ENCODE results near the gene TRAF3IP3.

The TRAF3IP3 gene, protein sequence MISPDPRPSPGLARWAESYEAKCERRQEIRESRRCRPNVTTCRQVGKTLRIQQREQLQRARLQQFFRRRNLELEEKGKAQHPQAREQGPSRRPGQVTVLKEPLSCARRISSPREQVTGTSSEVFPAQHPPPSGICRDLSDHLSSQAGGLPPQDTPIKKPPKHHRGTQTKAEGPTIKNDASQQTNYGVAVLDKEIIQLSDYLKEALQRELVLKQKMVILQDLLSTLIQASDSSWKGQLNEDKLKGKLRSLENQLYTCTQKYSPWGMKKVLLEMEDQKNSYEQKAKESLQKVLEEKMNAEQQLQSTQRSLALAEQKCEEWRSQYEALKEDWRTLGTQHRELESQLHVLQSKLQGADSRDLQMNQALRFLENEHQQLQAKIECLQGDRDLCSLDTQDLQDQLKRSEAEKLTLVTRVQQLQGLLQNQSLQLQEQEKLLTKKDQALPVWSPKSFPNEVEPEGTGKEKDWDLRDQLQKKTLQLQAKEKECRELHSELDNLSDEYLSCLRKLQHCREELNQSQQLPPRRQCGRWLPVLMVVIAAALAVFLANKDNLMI

DNA sequence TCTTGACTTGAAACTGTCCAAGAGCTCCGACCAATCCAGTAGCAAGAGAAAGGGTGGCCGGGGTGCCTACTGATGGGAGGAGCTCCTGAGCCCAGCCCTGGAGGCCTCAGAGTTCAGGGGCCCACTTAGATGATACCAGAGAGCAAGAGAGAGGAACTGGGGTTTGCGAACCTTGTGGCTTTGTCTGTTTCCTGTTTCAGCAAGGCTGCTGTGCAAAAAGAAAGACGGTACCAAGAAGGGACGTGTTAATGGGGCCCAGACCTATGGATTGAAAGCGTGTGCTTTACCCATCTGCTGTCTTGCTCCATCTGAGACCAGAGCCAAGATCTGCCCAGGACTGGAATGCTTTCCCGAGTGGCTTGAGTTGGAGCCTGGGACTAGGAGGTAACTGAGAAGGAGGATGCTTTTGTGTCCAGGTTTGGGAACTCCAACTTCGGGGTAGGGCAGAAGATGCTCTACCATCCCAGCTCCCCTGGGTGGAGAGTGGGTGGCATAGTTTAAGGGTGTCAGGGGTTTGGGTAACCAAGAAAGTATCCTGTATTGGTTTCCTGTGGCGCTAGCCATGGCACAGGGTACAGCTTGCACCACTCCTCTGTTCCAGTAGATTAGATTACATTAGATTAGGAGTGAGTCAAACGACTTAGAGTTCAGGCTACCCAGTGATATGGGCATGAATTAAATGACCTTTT lies at the start of gene TRAF3IP3:
Gene TRAF3IP3, plus strand, starts transcription at position 128 of the 689 bp plus-strand sequence. CDS start 3,987 bp downstream, outside the sequence.
- Histone ChIP-seq H3K4me1 (peaks cover 49 to 88% (median 76%) of the 10 kb centered on the region in 10 experiments), H3K9ac (peak within 1 kb of the TSS; percentile 32 to 85 (median 70)), H3K4me3 (peak within 1 kb of the TSS; percentile 28 to 77 (median 59); a peak in 19 of 20 replicates), H3K36me3 (peaks cover 0 to 30% (median 21%) of the 10 kb centered on the region in 11 experiments; a peak in 17 of 22 replicates), H3K27me3 (no peaks in the 10 kb centered on the region), H4K20me1 (0 out of 22 replicates have a peak, but pooled peaks cover 0 to 11% (median 0%) of the 10 kb centered on the region in 11 experiments), H3K4me2 (peak within 1 kb of the TSS; percentile 80 to 99 (median 95)), H3K9me3 (replicated peaks in 1 of 11) (no peaks in the 10 kb centered on the region), H3K27ac (peak within 1 kb of the TSS; percentile 50 to 94 (median 86))
- TF ChIP-seq Cebpa-rat (IDR thresholded peaks at IDR 0.05), result peak in 7 of 11 experiments; percentile 8 to 79 (median 52); a peak in 7 of 22 replicates

DNA sequence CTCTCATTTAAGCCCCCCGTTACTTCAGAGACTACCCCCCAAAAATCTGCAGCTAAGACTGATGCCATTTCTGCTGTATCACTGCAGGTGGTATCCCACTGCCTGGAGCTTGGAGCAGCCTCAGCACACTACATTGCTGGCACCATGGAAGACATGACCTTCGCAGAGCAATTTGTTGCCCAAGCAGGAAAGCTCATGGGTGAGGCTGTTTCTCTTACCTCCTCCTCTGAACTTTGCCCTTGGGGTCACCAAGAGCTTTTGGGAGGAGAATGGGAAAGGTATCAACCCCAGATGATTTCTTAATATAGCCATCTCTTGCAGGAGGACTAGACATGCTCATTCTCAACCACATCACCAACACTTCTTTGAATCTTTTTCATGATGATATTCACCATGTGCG lies 49.2 kb upstream of the TRAF3IP3 start:
- no peaks in the 10 kb centered on the region for H3K27me3 ChIP-seq
- H4K20me1 ChIP-seq, result no peaks in the 10 kb centered on the region
- H3K4me3 ChIP-seq, result no peak overlapping the region
- H3K9ac ChIP-seq, result no peak overlapping the region
- H3K36me3 ChIP-seq, result peaks cover 0 to 35% (median 5%) of the 10 kb centered on the region in 11 experiments; a peak in 9 of 22 replicates
- peaks cover 0 to 2% (median 0%) of the 10 kb centered on the region in 11 experiments; a peak in 1 of 22 replicates for H3K9me3 ChIP-seq (replicated peaks in 1 of 11)
- no peak overlapping the region for H3K4me2 ChIP-seq
- no peak overlapping the region for H3K27ac ChIP-seq
- no peak for TF ChIP-seq Cebpa-rat (IDR thresholded peaks at IDR 0.05)
- peaks cover 0 to 42% (median 4%) of the 10 kb centered on the region in 10 experiments; a peak in 10 of 20 replicates for H3K4me1 ChIP-seq

DNA sequence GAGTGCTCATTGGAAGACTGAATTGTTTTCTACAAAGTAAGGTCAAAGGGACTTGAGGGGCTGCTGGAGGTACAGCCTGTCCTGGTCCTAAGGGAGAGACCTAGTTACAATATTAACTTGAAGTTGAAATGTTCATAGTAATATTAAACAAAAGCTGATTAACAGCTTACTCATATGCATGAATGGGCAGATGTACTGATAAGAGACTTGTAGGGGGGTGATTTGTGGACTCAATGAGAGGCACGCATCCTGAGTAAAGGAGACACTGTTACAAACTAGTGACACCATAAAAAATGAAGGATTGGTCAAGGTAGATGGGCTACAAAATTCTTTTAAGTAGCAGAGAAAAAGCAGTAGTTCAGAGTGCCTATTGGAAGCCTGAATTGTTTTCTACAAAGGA lies 48.5 kb upstream of the TRAF3IP3 start:
- Histone ChIP-seq H3K4me3 (no peak overlapping the region), H3K9ac (no peak overlapping the region), H3K27me3 (no peaks in the 10 kb centered on the region), H4K20me1 (no peaks in the 10 kb centered on the region), H3K4me1 (peaks cover 0 to 35% (median 4%) of the 10 kb centered on the region in 10 experiments; a peak in 10 of 20 replicates), H3K4me2 (no peak overlapping the region), H3K36me3 (peaks cover 0 to 35% (median 5%) of the 10 kb centered on the region in 11 experiments; a peak in 9 of 22 replicates), H3K27ac (no peak overlapping the region), H3K9me3 (replicated peaks in 1 of 11) (no peaks in the 10 kb centered on the region)
- TF ChIP-seq Cebpa-rat (IDR thresholded peaks at IDR 0.05), result no peak

DNA sequence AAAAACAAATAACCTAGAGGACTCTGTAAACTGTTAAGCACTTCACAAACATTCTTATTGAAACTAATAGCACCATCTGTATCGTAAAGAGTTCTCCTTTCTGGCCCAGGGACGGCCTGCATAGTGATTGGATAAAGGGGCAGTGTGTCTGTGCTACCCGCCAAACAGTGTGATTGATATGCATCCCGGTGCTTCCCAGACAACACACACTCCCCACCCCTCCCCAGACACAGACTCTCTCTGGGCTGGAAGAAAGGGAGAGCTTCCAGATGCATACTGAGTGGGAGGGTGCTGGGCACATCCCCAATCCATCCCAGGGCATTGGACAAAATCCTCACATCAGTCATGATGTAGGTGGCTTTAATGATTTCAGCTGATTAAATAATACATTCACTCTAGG lies 47.6 kb upstream of the TRAF3IP3 start:
- TF ChIP-seq Cebpa-rat (IDR thresholded peaks at IDR 0.05), result no peak
- Histone ChIP-seq H4K20me1 (no peaks in the 10 kb centered on the region), H3K9me3 (replicated peaks in 1 of 11) (no peaks in the 10 kb centered on the region)

DNA sequence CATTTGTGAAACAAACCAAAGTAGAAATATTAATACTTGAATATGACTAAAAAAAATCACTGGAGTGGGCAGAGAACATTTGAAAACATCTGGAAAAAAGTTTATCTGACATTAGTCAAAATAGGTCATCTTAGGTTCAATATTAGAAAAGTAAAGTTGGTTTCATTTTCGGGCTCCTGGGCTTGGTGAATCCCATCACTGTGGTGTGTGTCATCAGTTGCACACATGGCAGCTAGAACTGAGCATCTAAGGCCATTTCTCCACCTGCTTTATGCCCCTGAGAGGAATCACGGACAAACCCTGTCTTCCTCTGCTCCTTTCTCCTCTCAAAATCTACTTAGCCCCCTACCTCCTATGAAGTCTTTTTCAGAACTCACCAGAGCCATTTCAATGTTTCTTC lies 45.8 kb upstream of the TRAF3IP3 start:
- peaks cover 0 to 35% (median 5%) of the 10 kb centered on the region in 11 experiments; a peak in 9 of 22 replicates for H3K36me3 ChIP-seq
- no peak overlapping the region for H3K9ac ChIP-seq
- no peak overlapping the region for H3K4me3 ChIP-seq
- H3K27me3 ChIP-seq, result no peaks in the 10 kb centered on the region
- H3K4me2 ChIP-seq, result no peak overlapping the region
- H3K9me3 ChIP-seq (replicated peaks in 1 of 11), result no peaks in the 10 kb centered on the region
- H3K4me1 ChIP-seq, result peaks cover 0 to 10% (median 0%) of the 10 kb centered on the region in 10 experiments; a peak in 4 of 20 replicates
- no peak for TF ChIP-seq Cebpa-rat (IDR thresholded peaks at IDR 0.05)
- no peak overlapping the region for H3K27ac ChIP-seq
- H4K20me1 ChIP-seq, result no peaks in the 10 kb centered on the region

More for the DNA sequence above, 47.6 kb upstream of the TRAF3IP3 start:
- peaks cover 0 to 35% (median 5%) of the 10 kb centered on the region in 11 experiments; a peak in 9 of 22 replicates for H3K36me3 ChIP-seq
- H3K4me1 ChIP-seq, result peaks cover 0 to 25% (median 4%) of the 10 kb centered on the region in 10 experiments; a peak in 10 of 20 replicates
- no peak overlapping the region for H3K4me3 ChIP-seq
- no peaks in the 10 kb centered on the region for H3K27me3 ChIP-seq
- no peak overlapping the region for H3K27ac ChIP-seq
- H3K4me2 ChIP-seq, result no peak overlapping the region
- H3K9ac ChIP-seq, result no peak overlapping the region

DNA sequence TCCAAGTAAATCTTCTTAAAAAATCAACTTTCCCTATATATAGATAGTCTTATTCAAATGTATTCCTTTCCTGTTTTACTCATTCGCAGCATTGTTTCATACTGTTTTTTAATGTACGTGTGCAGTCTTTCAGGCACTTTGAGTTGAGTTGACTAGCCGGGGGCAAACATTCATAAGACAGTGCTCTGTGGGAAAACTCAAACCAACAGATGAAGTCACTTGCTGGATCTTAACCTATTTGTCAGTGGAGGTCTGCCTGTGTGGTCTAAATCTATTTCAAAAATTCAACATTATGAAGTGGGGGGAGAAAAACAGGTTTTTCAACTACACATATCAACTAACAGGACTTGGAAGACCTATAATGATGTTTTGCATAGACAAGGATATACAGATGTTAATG lies 45.0 kb upstream of the TRAF3IP3 start:
- Histone ChIP-seq H3K9ac (no peak overlapping the region), H3K4me3 (no peak overlapping the region), H3K4me1 (peaks cover 0 to 11% (median 0%) of the 10 kb centered on the region in 10 experiments; a peak in 5 of 20 replicates), H3K4me2 (no peak overlapping the region), H3K36me3 (peaks cover 0 to 30% (median 5%) of the 10 kb centered on the region in 11 experiments; a peak in 9 of 22 replicates), H3K27ac (no peak overlapping the region), H3K9me3 (replicated peaks in 1 of 11) (no peaks in the 10 kb centered on the region), H4K20me1 (no peaks in the 10 kb centered on the region), H3K27me3 (no peaks in the 10 kb centered on the region)
- TF ChIP-seq Cebpa-rat (IDR thresholded peaks at IDR 0.05), result no peak

DNA sequence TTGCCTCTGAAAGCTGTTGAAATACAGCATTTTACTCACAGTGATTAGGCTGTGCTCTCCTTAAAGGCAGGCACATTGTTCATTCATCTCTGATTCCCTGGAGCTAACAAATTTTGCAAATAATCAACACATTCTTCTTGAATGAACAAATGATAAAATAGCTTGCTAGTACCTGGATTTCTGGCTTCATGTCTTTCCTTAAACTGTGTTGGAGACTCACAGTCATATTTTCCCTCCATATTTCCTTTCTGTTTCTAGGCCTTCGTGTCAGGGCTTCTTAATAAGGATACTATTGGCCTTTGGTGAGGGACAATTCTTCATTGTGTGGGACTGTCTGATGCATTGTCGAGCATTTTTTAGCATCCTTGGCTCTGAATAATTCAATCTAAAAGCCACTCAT lies 41.5 kb upstream of the TRAF3IP3 start:
- no peak overlapping the region for H3K9ac ChIP-seq
- H3K4me3 ChIP-seq, result no peak overlapping the region
- no peak overlapping the region for H3K27ac ChIP-seq
- H3K27me3 ChIP-seq, result no peaks in the 10 kb centered on the region
- H3K4me2 ChIP-seq, result no peak overlapping the region
- peaks cover 0 to 30% (median 0%) of the 10 kb centered on the region in 10 experiments; a peak in 5 of 20 replicates for H3K4me1 ChIP-seq
- H3K36me3 ChIP-seq, result 0 out of 22 replicates have a peak, but pooled peaks cover 0 to 2% (median 0%) of the 10 kb centered on the region in 11 experiments
- no peak for TF ChIP-seq Cebpa-rat (IDR thresholded peaks at IDR 0.05)
- no peaks in the 10 kb centered on the region for H3K9me3 ChIP-seq (replicated peaks in 1 of 11)
- H4K20me1 ChIP-seq, result no peaks in the 10 kb centered on the region

DNA sequence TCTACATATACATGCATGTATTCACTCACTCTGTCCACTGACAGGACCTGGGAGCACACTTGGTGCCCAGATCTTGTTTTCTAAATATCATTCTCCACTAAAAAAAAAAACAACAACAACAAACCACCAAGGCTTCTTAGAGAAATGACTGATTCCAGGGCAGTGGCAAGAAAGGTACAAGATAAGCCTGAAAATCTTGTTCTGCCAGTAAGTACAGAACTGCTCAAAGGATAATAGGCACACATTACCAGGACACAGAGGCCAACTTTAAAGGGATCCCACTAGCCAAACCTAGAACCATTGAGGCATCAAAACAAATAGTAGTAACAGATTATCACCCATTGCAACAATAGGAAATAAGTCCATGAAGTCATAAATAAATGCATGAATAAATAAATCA lies 40.5 kb upstream of the TRAF3IP3 start:
- no peak overlapping the region for H3K9ac ChIP-seq
- no peak for TF ChIP-seq Cebpa-rat (IDR thresholded peaks at IDR 0.05)
- peak overlapping the region in 2 of 11 experiments; percentile 51 to 58; a peak in 3 of 22 replicates for H3K4me2 ChIP-seq

More for the DNA sequence above, 40.5 kb upstream of the TRAF3IP3 start:
- H4K20me1 ChIP-seq, result no peaks in the 10 kb centered on the region
- no peak overlapping the region for H3K4me3 ChIP-seq
- H3K36me3 ChIP-seq, result no peaks in the 10 kb centered on the region
- H3K9me3 ChIP-seq (replicated peaks in 1 of 11), result no peaks in the 10 kb centered on the region
- no peaks in the 10 kb centered on the region for H3K27me3 ChIP-seq
- H3K27ac ChIP-seq, result no peak overlapping the region
- peaks cover 0 to 30% (median 0%) of the 10 kb centered on the region in 10 experiments; a peak in 5 of 20 replicates for H3K4me1 ChIP-seq

All from BLaER1 treated with 17β-estradiol and CSF1 and Interleukin-3, amounts not matched to agents 10 nM and 100 nM (cell line).